WTC11 (cell line): Measurements from ENCODE around the gene C4orf50.

ENCODE experiments used
- ATF2 ChIP-seq: sonication (generic); formaldehyde crosslinking; IDR thresholded peaks from 2 replicates; pipeline ENCODE4 v1.8.1; 2022; ENCODE audit warnings: low read depth, missing genetic modification reagents, borderline replicate concordance
- CREB1 ChIP-seq: sonication (generic); formaldehyde crosslinking; IDR thresholded peaks from 2 replicates; pipeline ENCODE4 v1.8.0; 2023; ENCODE audit warnings: mild to moderate bottlenecking, missing genetic modification reagents
- CTCF ChIP-seq: fragments of 200-600 bp; IDR thresholded peaks from 2 replicates; pipeline ENCODE4 v1.8.0; 2022; ENCODE audit warnings: antibody characterized with exemption
- E2F4 ChIP-seq: sonication (generic); formaldehyde crosslinking; IDR thresholded peaks from 2 replicates; pipeline ENCODE4 v1.8.1; 2022; ENCODE audit warnings: low read depth, mild to moderate bottlenecking, moderate library complexity, missing genetic modification reagents, borderline replicate concordance
- ETV6 ChIP-seq: sonication (generic); formaldehyde crosslinking; IDR thresholded peaks from 2 replicates; pipeline ENCODE4 v1.8.1; 2022; ENCODE audit warnings: mild to moderate bottlenecking, missing genetic modification reagents
- NR1H2 ChIP-seq: sonication (generic); formaldehyde crosslinking; IDR thresholded peaks from 2 replicates; pipeline ENCODE4 v1.9.0; 2021; ENCODE audit warnings: mild to moderate bottlenecking, moderate library complexity, missing genetic modification reagents
- NR2C2 ChIP-seq: sonication (generic); formaldehyde crosslinking; IDR thresholded peaks from 2 replicates; pipeline ENCODE4 v1.8.0; 2022; ENCODE audit warnings: mild to moderate bottlenecking, missing genetic modification reagents
- SP1 ChIP-seq: sonication (generic); formaldehyde crosslinking; conservative IDR thresholded peaks from 2 replicates; pipeline ENCODE4 v1.8.1; 2022; ENCODE audit warnings: missing genetic modification reagents
- ZSCAN18 ChIP-seq: fragments of 250-450 bp; sonication (Bioruptor Pico); IDR thresholded peaks from 2 replicates; pipeline ENCODE4 v2.1.2; 2022; ENCODE audit warnings: mild to moderate bottlenecking, moderate library complexity

DNA sequence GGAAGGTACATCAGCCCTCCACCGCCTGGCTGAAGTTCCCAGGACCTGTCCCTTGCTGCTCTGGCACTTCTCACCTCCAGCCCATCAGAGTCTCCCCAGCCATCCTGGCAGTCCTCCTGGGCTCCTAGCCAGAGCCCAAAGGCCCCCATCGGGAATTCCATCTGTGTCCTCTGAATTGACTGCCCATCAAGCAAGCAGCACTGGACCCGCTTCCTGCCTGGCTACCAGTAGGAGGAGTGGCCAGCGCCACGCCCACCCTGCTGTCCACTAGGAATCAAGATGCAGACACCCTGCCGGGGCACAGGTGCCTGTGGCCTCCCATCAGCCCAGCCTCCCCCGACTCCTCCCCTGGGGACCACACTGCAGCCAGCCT is 47.2 kb downstream of the C4orf50 start:
- no peak for TF ChIP-seq SP1
- TF ChIP-seq ZSCAN18, result no peak
- TF ChIP-seq CTCF, result no peak
- no peak for TF ChIP-seq NR1H2 (CRISPR knock-in tag)
- TF ChIP-seq ETV6 (CRISPR knock-in tag), result no peak
- TF ChIP-seq ATF2, result no peak
- no peak for TF ChIP-seq NR2C2 (CRISPR knock-in tag)
- TF ChIP-seq CREB1 (CRISPR knock-in tag), result no peak
- no peak for TF ChIP-seq E2F4 (CRISPR knock-in tag)
